Forelimb muscle (tissue), 1 donor: ENCODE measurements around the gene SEBOX. TPM values are rescaled to one million over a fixed set of nuclear protein-coding genes. Genes with fewer than 3 reads are reported as not detected.

Experiments
- DNase-seq: peaks from one replicate; pipeline ENCODE4 v3.0.0-alpha.2; 2013; ENCODE audit warnings: low read depth
- polyA plus RNA-seq: library from polyadenylated mRNA; unstranded; fragments of 120-200 nt; gene quantifications from one replicate; pipeline ENCODE4 v1.2.1, GENCODE V29; 2013; ENCODE audit not compliant: insufficient read length

SEBOX gene
- polyA plus RNA-seq, 1 donor, result not detected

GRCh38 chr17:28368915-28369683 is 4.1 kb upstream of the SEBOX start:
- DNase-seq, result no peak

GRCh38 chr17:28368306-28368831 is 3.4 kb upstream of the SEBOX start:
- DNase-seq, result no peak

- DNase-seq, result no peak
Observed at GRCh38 chr17:28367641-28368305, 2.8 kb upstream of the SEBOX start.

DNA sequence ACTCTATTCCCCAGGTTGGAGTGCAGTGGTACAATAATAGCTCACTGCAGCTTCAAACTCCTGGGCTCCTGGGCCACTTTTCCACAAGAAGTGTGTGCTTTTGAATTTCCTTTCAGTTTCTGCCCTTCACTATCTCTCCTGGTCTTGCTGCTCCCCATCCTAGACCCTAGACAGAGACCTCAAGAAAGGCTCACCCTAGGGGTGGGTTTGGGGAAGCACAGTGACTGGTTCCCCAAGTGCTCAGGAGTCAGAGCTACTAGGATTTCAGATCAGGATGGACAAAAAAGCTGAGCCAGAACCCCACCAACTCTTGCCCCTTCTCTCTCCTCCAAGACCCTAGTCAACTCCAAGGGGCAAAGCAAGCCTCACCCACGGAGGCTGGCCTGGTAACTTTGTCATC is 1.6 kb upstream of the SEBOX start:
- no peak for DNase-seq

DNA sequence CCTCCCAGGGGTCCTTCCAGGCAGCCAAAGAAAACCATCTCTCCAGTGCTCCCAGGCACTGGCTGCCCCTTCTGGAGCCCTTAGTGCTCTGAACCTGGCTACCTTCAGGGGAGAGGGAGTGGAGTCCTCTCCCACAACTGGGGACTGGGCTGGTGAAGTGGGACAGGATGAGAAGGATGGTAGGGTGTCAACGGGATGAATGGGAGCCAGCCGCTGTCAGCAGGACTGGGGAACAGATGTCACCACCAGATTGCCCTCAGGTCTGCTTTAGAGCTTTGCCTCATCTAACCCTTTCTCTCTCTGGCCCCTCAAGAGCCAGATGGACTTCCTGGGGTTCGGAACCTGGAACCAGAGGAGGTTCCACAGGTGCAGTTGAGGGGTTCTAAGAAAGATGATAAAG is 488 bp upstream of the SEBOX start:
- no peak for DNase-seq

GRCh38 chr17:28363776-28364650 is 986 bp downstream of the SEBOX start:
- DNase-seq, result no peak

DNA sequence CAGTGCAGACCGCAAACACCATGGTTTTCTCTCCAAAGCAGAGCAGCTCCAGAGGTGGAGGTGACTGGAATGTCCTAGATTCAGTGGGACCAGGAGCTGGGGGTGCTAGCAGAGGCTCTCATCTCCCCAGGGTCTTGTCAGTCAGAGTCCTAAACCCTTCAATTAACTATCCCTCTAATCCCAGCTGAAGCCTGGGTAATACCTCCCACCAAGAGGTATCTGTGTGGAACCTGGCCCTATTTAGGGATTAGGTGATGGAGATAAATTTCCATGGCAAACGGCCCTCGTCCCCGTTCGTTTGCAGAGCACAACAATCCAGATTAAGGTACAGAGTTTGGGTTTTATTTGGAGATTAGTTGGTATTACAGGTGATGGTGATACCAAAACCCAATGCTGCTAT is 1.8 kb downstream of the SEBOX start:
- DNase-seq, result no peak

- no peak for DNase-seq
Observed at GRCh38 chr17:28357901-28358197, 7.2 kb downstream of the SEBOX start.

- DNase-seq, result peak; percentile 83
Observed at GRCh38 chr17:28357061-28357900, 7.7 kb downstream of the SEBOX start, which contains the start of gene POLDIP2. TSS of gene POLDIP2 (minus strand) at chr17:28357527. CDS start at chr17:28357448, 79 bp downstream.

DNA sequence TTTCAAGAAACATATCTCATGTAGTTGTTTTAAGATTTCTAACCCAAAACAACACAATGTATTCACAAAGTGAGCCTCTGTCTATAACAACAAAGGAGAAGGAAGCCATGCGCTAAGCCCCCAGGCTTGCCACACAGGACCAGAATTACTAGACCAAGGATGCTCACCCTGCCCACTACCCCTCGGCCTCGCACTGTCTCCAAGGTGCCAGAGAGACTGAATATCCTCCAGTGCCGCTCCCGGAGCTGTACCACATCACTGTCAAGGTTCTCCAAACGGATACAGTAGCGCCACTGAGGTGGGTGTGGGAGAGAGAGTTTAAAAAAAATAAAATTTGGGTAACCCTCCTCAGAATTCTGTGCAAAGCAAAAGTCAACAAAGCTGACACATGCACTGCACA is 14.7 kb downstream of the SEBOX start:
- DNase-seq, result no peak

- DNase-seq, result no peak
Observed at GRCh38 chr17:28348979-28349378, 16.0 kb downstream of the SEBOX start.

GRCh38 chr17:28347261-28347891 is 17.6 kb downstream of the SEBOX start:
- no peak for DNase-seq

GRCh38 chr17:28346746-28347246 is 18.2 kb downstream of the SEBOX start:
- DNase-seq, result no peak

GRCh38 chr17:28346199-28346580 is 18.8 kb downstream of the SEBOX start:
- DNase-seq, result no peak

- DNase-seq, result no peak
Observed at GRCh38 chr17:28345419-28346198, 19.4 kb downstream of the SEBOX start.

DNA sequence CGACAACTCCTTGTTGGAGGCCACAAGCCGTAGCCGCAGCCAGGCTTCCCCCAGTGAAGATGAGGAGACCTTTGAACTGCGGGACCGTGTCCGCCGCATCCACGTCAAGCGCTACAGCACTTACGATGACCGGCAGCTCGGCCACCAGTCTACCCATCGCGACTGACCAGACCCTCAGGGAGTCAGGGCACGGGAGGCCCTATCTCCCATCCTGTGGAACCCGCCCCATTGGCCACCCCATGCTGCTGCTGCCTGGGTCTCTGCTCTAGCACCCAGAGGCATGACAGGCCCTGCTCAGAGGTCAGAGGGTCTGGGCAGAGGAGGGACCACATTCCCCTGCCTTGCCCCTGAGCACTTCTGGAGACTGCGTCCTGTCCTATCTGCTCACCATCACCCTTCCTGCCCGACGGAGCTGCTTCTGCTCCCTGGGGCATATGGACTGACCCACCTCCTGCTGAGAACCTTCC is 20.5 kb downstream of the SEBOX start:
- no peak for DNase-seq

DNA sequence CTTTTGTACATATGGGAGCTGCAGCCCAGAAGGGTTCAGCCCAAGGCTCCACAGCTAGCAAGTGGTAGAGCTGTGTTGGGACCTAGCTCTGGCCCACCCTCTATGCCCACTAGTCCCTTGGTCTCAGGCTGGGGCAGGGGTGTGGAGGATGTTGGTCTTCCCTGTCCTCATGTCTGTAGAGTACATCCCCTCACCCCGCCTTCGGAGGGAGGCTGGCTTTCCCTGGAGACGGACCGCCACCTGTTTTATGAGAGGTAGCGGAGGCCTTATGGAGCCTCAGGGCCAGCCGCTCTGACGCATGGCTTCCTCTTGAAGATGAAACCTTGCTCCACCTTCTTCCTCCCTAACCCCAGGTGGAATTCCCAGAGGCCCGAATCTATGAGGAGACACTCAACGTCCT is 21.0 kb downstream of the SEBOX start:
- no peak for DNase-seq

GRCh38 chr17:28343491-28343932 is 21.5 kb downstream of the SEBOX start:
- no peak for DNase-seq

- no peak for DNase-seq
Observed at GRCh38 chr17:28342313-28342712, 22.7 kb downstream of the SEBOX start.

GRCh38 chr17:28341516-28341915 is 23.5 kb downstream of the SEBOX start:
- DNase-seq, result no peak
